Stimulated activated CD8-positive, alpha-beta memory T cell treated with anti-CD3 and anti-CD28 coated beads, Interleukin-4, amount 100 ng/mL, for 24 hours (primary cell): ENCODE results near the gene MAPKAPK5.
"Not testable (repeated sequence)": the region's sequence is repeated elsewhere in the genome, so short reads cannot be mapped to it uniquely, and the experiment has no call there.

ENCODE experiments used
- DNase-seq: peaks from one replicate; pipeline ENCODE4 v3.0.0-alpha.2; 2020; ENCODE audit warnings: low read depth

MAPKAPK5 gene

DNA sequence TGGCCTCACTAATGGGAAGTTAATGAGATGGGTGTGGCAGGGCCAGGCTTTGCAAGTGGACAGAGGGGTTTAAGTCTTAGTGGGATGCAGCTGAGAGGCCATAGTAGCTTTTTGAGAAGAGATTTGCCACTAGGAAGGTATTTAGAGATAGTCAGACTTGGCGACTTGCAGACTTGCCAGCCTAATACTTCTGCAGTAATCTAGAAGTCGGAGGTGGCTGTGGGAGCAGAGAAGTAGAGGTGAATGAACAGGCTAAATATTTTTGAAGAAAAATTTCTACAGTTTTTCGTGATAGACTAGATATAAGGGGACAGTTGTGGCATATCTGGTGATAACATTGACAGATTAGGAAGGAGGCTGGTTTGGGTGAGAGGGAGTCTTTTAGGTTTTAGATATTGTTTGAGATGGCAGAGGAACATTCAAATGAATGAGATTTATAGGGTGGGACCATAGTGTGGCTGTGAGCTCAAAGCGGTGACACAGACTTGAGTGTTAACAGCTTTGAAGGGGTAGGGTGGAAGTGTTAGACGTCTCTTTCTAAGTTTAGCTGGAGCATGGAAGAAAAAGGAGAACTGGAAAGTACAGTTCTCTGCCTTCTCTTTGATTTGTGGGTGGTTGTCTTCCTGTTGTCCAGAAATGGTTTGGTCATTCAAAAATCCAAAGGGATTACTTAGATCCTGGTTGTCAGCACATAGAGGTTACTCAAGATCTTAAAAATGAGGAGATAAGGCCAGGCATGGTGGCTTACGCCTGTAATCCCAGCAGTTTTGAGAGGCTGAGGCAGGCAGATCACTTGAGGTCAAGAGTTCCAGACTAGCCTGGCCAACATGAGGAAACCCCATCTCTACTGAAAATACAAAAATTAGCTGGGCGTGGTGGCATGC, 44.9 kb downstream of the MAPKAPK5 start:
- DNase-seq, result no peak

DNA sequence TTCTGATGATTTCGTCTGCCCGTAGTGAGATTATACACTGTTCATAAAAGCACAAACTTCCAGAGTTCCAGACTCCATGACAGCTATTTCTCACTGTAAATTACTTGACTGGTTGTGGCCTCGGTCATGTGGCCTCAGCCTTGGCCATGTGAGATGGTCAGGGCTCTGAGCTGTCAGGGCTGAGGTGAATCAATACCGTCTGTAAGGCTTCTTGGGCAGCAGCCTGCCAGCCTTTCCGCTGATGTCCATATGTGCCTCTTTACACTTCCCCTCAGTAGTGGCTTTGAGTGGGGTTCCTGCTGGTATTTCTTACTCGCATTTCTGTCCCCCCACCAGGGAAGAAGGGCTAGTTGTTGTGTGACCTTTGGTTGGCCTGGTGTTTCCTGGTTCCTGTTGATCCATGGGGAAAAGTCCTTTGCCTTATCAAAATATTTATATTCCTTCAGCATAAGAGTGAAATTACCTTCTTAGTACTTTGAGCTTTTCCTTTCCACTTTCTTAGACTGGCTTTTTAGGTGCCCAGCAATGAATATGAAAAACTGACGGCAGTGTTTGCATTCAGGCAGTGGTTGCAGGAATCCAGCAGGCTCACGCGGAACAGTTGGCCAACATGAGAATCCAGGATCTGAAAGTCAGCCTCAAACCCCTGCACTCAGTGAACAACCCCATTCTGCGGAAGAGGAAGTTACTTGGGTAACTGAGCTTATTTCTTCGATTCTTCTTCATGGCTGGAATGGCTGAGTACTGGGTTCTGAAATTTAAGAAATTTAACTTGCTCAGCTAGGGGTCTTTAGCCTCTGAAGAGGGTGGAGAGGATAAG, 46.1 kb downstream of the MAPKAPK5 start:
- DNase-seq, result no peak

DNA sequence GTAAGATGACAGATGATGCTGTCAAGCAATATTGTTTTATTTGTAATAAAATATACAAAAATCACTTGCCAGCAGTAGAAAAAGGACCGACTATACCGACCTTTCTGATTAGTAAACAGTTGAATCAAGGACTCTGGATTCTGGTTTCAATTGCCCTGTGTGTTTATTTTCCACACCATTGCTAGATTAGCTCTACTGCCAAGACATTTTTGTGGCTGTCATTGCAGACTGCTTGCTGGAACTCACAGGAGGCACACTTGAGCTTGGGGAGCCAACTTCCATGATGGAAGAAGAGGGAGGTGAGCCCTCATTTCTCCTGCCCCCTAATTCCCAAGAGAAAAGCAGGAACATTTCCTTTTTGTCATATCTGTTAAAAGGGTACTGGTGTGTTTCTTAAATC, 51.3 kb downstream of the MAPKAPK5 start:
- DNase-seq, result no peak

DNA sequence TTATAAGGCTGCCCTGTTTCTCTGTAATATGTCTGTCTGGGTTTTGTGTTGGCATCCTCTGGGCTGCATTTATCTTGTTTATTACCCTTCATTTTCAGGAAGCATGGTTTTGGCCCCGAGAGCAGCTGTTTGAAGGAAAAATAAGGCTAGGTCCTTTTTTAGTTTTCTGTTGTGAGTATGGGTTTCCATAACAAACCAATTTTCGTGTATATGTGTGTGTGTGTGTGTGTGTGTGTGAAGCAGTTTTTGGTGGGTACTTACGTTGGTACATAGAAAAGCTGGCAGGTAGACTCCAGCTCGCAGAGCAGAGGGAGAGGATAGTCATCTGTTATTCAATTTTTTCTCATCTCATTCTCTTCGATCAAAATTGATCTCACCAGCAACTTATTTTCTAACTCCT, 52.5 kb downstream of the MAPKAPK5 start:
- DNase-seq, result no peak

DNA sequence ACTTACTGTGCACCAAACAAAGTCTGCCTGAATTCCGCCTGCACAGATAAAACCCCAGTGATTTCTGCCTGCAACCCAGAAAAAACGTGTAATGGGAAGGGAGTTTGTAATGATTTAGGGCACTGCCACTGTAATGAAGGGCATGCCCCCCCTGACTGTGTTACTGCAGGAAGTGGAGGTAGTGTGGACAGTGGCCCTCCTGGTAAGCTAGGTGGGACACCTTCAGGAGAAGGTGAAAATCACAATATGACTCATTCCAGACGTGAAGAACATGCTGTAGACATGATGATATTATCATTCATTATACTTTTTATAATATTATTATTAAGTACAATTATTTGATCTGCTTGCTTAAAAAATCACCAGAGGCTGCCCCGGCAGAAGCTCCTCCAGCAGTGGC, 59.2 kb downstream of the MAPKAPK5 start:
- DNase-seq, result no peak

DNA sequence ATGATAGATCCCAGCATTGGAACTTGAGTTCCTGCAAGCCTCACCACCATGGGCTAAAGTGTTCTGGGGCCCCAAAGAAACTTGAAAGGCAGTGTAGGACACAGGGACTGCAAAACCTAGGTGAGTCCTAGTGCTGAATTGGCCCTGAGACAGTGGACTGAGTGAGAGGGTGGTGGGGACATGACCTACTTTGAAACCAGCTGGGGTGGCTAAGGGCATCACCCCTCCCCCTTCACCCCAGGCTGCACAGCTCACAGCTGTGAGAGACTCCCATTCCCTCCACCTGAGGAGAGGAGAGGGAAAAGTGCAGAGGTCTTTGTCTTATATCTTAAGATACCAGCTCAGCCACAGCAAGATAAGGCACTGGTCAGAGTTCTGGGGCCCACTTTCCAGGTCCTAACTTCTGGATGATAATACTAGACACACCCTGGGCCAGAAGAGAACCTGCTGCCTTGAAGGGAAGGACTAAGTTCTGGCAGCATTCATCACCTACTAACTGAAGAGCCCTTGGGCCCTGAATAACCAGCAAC, 62.5 kb downstream of the MAPKAPK5 start:
- DNase-seq, result no peak

DNA sequence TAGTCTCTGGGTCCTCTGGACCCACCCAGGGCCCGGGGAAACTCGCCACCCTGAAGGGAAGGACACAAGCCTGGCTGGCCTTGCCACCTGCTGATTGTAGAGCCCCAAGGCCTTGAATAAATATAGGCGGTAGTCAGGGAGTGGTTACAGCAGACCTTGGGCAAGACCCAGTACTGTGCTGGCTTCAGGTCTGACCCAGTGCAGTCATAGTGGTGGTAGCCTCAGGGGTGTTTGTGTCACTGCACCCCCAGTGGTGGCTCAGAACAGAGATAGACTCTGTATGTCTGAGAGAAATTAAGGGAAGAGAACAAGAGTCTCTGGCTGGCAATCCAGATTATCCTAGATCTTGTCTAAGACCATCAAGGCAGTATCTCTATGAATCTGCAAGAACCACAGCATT, 63.5 kb downstream of the MAPKAPK5 start:
- no peak for DNase-seq

DNA sequence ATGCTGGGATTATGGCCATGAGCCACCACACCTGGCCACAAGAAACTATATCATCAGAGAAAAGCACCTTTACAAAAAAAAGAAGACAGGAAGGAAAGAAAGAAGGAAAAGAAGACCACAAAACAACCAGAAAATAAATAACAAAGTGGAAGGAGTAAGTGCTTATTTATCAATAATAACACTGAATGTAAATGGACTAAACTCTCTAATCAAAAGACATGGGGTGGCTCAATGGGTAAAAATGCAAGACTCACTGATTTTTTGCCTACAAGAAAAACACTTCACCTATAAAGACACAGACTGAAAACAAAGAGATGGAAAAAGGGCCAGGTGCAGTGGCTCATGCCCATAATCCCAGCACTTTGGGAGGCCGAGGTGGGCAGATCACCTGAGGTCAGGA, 65.7 kb downstream of the MAPKAPK5 start:
- DNase-seq, result no peak

DNA sequence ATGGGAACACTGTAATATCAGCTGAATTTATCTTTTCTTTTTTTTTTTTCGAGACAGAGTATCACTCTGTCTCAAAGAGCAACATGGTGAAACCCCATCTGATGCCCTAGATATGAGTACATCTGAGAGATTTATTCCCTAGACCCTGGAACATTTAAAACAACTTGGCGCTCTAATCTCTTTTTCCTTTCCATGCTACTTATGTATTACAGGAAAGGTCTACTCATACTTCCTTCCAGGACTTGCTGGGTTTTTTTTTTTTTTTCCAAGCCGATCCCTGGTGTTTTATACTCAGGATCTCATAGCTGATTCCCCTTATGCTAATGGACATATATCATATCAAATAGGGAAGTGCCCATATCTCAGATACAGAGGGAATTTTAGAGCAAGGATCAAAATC, 83.1 kb downstream of the MAPKAPK5 start:
- DNase-seq, result no peak

DNA sequence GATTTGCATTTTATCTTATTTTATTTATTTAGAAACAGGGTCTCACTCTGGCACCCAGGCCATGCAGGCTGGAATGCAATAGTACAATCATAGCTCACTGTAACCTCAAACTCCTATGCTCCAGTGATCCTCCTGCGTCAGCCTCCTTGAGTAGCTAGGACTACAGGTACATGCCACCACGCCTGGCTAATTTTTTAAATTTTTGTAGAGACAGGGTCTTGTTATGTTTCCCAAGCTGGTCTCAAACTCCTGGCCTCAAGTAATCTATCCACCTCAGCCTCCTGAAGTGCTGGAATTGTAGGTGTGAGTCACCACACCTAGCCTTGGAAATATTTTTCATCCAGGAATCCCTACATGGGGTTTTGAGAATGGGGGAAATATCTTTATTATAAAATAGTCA, 84.6 kb downstream of the MAPKAPK5 start:
- no peak for DNase-seq

DNA sequence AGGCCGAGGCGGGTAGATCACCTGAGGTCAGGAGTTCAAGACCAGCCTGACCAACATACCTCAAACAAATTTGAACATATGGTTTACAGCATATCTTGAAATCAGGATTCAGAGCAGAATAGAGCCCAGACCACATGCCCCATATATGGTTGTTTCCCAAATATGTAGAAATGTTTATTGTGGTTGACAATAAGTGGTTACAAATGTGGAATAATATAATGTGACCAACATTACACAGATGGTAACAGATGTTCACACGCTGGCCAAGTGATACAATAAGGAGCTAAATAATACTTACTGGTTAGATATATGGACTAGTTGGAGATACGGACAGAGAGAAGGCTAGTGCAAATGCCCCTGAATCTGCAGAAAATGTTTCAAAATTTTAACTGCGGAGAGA, 85.3 kb downstream of the MAPKAPK5 start:
- no peak for DNase-seq

DNA sequence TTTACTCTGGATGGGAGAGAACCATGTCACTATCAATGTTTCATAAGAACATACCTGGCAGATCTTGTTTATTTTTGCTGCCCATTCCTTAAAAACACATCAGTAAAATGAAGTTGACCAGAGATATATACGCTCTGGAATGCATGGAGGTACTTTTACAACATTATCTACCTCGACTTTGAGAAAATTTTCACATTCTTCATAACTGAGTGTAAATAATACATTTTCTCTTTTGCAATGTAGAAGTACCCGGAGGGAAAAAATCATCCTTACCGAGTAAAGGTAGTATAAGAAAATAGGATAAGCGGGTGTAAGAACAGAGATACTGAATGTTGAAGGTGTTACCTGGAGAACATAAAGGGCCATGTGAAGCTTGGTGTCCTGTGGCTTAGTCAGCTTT, 90.2 kb downstream of the MAPKAPK5 start:
- DNase-seq, result no peak

DNA sequence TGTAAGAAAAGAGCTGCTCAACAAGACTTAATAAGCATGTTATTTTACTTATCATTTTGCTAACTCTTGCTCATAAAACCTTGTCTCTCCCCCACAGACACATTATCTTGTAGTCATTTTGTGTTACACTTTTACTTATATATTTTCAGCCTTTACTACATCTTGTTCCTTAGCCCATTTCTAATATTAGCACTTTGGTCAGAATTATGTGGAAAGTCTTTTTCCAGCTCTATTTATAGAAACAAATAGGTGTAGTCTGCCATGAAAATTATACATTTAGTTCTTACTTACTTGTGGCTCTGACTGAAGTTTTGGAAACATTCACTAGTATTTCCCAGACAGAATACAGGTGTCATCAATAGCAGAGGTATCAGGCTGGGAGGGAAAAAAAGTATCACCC, 94.8 kb downstream of the MAPKAPK5 start:
- no peak for DNase-seq

DNA sequence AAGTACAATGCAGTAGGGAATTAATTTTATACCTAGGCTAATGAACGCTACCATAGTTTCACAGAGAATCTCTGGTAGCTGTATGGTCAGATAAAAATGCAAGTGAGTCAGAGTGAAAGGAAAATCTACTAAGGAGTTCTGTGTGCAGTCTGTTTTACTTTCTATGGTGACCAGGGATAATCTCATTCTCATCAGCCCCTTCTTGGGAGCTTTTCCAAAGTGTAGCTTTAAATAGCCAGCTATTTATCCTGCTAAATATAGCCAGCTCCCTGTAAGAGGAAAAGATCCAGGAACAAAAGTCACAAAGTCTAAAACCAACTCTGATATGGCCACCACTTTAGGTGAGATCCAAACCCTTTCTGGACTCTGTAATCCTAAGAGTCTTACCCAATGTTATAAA, 95.4 kb downstream of the MAPKAPK5 start:
- no peak for DNase-seq

DNA sequence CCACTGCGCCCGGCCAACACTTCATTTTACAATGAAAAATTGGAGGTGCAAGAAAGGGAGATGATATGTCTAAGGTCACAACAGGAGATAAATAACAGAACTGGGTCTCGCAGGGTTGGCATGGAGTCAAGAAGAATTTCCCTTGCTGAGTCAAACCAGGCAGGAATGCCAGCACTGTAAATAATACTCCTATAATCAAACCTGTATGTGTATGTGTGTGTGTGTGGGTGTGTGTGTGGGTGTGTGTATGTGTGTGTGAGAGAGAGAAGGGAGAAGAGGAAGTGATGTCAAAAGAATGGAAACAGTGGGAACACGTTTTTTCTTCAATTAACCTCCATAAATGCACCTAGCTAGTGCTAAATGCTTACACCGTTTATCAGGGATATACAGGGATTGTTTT, 100.5 kb downstream of the MAPKAPK5 start:
- no peak for DNase-seq

DNA sequence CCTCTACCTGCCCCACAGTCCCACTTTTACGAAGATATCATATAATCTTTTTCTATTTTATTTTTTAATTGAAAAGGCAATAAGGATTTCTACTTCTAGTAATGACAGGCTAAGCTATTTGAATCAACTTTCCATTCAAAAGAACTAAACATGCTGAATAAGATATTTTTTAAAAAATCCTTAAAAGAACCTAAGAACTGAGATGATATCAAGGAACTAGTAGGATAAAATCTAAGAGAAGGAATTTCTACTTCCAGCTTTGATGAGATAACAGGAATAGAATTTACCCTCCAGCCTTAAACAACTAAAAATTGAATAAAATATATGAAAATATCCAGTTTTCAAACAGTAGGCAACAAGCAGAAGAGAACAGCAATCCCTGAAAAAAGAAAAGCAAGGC, 101.9 kb downstream of the MAPKAPK5 start:
- no peak for DNase-seq

DNA sequence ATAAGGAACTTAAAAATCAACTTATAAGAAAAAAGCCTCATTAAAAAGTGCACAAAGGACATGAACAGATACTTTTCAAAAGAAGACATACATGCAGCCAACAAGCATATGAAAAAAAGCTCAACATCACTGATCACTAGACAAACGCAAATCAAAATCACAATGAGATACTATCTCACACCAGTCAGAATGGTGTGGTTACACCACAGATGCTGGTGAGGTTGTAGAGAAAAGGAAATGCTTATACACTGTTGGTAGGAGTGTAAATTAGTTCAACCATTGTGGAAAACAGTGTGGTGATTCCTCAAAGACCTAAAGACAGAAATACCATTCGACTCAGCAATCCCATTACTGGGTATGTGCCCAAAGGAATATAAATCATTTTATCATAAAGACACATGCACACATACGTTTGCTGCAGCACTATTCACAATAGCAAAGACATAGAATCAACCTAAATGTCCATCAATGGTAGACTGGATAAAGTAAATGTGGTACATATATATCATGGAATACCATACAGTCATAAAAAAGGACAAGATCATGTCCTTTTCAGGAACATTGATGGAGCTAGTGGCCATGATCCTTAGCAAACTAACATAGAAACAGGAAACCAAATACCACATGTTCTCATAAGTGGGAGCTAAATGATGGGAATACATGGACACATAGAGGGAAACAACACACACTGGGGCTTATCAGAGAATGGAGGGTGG, 109.1 kb downstream of the MAPKAPK5 start:
- not testable (repeated sequence) for DNase-seq
